ENCODE data around the gene FAF1. TPM values are rescaled to one million over a fixed set of nuclear protein-coding genes. Genes with fewer than 3 reads are reported as not detected.
"Not testable (repeated sequence)": the region's sequence is repeated elsewhere in the genome, so short reads cannot be mapped to it uniquely, and the experiment has no call there.

Gene FAF1
- total RNA-seq, 6 experiments from 2014 or later = 24.1 to 32.4 (median 31.6) TPM

GRCh38 chr1:50735443-50735842 is 224.6 kb downstream of the FAF1 start:
- H3K27me3 ChIP-seq = no peaks in the 10 kb centered on the region
- H3K4me1 ChIP-seq = no peaks in the 10 kb centered on the region
- ATAC-seq = no peak
- H3K9me3 ChIP-seq = no peaks in the 10 kb centered on the region
- TF ChIP-seq, protein P1, sequence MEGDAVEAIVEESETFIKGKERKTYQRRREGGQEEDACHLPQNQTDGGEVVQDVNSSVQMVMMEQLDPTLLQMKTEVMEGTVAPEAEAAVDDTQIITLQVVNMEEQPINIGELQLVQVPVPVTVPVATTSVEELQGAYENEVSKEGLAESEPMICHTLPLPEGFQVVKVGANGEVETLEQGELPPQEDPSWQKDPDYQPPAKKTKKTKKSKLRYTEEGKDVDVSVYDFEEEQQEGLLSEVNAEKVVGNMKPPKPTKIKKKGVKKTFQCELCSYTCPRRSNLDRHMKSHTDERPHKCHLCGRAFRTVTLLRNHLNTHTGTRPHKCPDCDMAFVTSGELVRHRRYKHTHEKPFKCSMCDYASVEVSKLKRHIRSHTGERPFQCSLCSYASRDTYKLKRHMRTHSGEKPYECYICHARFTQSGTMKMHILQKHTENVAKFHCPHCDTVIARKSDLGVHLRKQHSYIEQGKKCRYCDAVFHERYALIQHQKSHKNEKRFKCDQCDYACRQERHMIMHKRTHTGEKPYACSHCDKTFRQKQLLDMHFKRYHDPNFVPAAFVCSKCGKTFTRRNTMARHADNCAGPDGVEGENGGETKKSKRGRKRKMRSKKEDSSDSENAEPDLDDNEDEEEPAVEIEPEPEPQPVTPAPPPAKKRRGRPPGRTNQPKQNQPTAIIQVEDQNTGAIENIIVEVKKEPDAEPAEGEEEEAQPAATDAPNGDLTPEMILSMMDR (IDR thresholded peaks at IDR 0.05) = peak in 3 of 4 donors; percentile 53 to 55 (median 55)
- no peak for TF ChIP-seq POLR2A (IDR thresholded peaks at IDR 0.05)
- H3K27ac ChIP-seq = no peak overlapping the region
- intact Hi-C loops (cut with DNase I) = no loop called here
- DNase-seq = no peak
- H3K36me3 ChIP-seq = no peaks in the 10 kb centered on the region
- WGBS (ENCODE audit: insufficient coverage, low coverage, low lambda C conversion rate, missing lambda C conversion rate) = 65% methylated on average over 2 of the region's 2 CpGs
- no peak overlapping the region for H3K4me3 ChIP-seq

GRCh38 chr1:50727578-50727977 is 232.5 kb downstream of the FAF1 start:
- ATAC-seq = peak in 1 of 4 donors; percentile 26
- H3K36me3 ChIP-seq; H3K27ac ChIP-seq; DNase-seq; H3K4me3 ChIP-seq; H3K4me1 ChIP-seq; H3K9me3 ChIP-seq; intact Hi-C loops (cut with DNase I); H3K27me3 ChIP-seq: not testable (repeated sequence)
- 92% methylated on average over 4 of the region's 4 CpGs for WGBS (ENCODE audit: insufficient coverage, low coverage, low lambda C conversion rate, missing lambda C conversion rate)

GRCh38 chr1:50724626-50725286 is 235.3 kb downstream of the FAF1 start:
- DNase-seq (no peak), ATAC-seq (peak; percentile 50 to 74 (median 52))
- WGBS (ENCODE audit: insufficient coverage, low coverage, low lambda C conversion rate, missing lambda C conversion rate) = 65% methylated on average over 4 of the region's 4 CpGs
- Histone ChIP-seq H3K9me3 (no peaks in the 10 kb centered on the region), H3K27ac (no peak overlapping the region), H3K4me1 (no peaks in the 10 kb centered on the region), H3K36me3 (no peaks in the 10 kb centered on the region), H3K4me3 (no peak overlapping the region), H3K27me3 (no peaks in the 10 kb centered on the region)
- intact Hi-C loops (cut with DNase I) = no loop called here
- TF ChIP-seq, protein P1 (IDR thresholded peaks at IDR 0.05) = no peak
- TF ChIP-seq POLR2A (IDR thresholded peaks at IDR 0.05) = no peak

DNA sequence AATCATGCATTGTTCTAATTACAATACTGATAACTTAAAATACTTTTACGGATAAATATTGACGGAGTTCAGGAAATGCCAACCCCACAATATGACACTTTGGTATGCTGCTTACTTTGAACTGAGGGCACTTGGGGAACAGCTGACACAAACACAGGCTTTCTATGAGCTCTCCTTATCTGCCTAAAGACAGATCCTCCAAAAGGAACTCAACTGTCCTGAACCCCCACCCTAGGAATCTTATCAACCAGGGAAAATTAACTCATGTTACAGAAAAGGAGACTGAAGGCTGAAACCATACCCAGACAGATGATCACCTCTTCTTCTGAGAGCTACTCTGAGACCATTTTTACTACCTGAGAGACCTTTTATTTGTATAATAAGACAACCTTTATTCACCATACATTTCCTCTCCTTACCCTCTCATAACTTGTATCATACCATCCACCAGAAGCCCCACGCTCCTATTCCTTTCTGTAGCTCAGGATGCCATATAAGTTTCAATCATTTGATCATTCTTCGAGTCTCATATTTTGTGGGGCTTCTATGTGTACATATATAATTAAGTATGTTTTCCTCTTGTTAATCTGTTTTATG is 239.5 kb downstream of the FAF1 start:
- Histone ChIP-seq H3K27ac (no peak overlapping the region), H3K9me3 (no peaks in the 10 kb centered on the region), H3K27me3 (no peaks in the 10 kb centered on the region), H3K4me3 (no peak overlapping the region), H3K36me3 (no peaks in the 10 kb centered on the region), H3K4me1 (no peaks in the 10 kb centered on the region)
- TF ChIP-seq POLR2A (IDR thresholded peaks at IDR 0.05) = no peak
- TF ChIP-seq, protein P1 (IDR thresholded peaks at IDR 0.05) = no peak
- 90% methylated on average over 4 of the region's 4 CpGs for WGBS (ENCODE audit: insufficient coverage, low coverage, low lambda C conversion rate, missing lambda C conversion rate)
- ATAC-seq = no peak
- intact Hi-C loops (cut with DNase I) = no loop called here
- DNase-seq = no peak

GRCh38 chr1:50719126-50719525 is 240.9 kb downstream of the FAF1 start:
- no peak overlapping the region for H3K27ac ChIP-seq
- WGBS (ENCODE audit: insufficient coverage, low coverage, low lambda C conversion rate, missing lambda C conversion rate) = 88% methylated on average over 1 of the region's 1 CpG
- no peak for TF ChIP-seq POLR2A (IDR thresholded peaks at IDR 0.05)
- TF ChIP-seq, protein P1 (IDR thresholded peaks at IDR 0.05) = no peak
- no peaks in the 10 kb centered on the region for H3K27me3 ChIP-seq
- no peak overlapping the region for H3K4me3 ChIP-seq
- no peak for ATAC-seq
- no peaks in the 10 kb centered on the region for H3K36me3 ChIP-seq
- no peaks in the 10 kb centered on the region for H3K4me1 ChIP-seq
- intact Hi-C loops (cut with DNase I) = no loop called here
- no peak for DNase-seq
- H3K9me3 ChIP-seq = no peaks in the 10 kb centered on the region

Data from right lobe of liver (tissue), 6 donors.